Trophoblast cell (in vitro differentiated cells and primary cell): Measurements from ENCODE around the gene AHNAK.
A peak's percentile ranks its signal among the peaks of the same experiment; 100 is the strongest.

Experiments used
- DNase-seq, 2 donors: peaks; one replicate each; pipeline ENCODE4 v3.0.0-alpha.2; 2016
- H2AFZ ChIP-seq: 2 replicates; pipeline ENCODE4 v1.6.1; 2013; ENCODE audit warnings: low read length, moderate library complexity, mild to moderate bottlenecking; ENCODE audit not compliant: insufficient read depth, poor library complexity
- H2AK5ac ChIP-seq: 2 replicates; pipeline ENCODE4 v1.6.1; 2013; ENCODE audit warnings: mild to moderate bottlenecking, low read length
- H2BK120ac ChIP-seq: 2 replicates; pipeline ENCODE4 v1.6.1; 2013; ENCODE audit warnings: low read length, mild to moderate bottlenecking, moderate library complexity; ENCODE audit not compliant: insufficient read depth, poor library complexity
- H2BK12ac ChIP-seq: 2 replicates; pipeline ENCODE4 v1.6.1; 2013; ENCODE audit warnings: mild to moderate bottlenecking, low read length, moderate library complexity
- H2BK5ac ChIP-seq: 2 replicates; pipeline ENCODE4 v1.6.1; 2013; ENCODE audit warnings: low read length, low read depth, moderate library complexity, mild to moderate bottlenecking; ENCODE audit not compliant: poor library complexity
- H3K14ac ChIP-seq: 2 replicates; pipeline ENCODE4 v1.6.1; 2013; ENCODE audit warnings: mild to moderate bottlenecking, low read length
- H3K18ac ChIP-seq: 2 replicates; pipeline ENCODE4 v1.6.1; 2013; ENCODE audit warnings: mild to moderate bottlenecking, low read length
- H3K23ac ChIP-seq: 2 replicates; pipeline ENCODE4 v1.6.1; 2013; ENCODE audit warnings: low read length
- H3K27ac ChIP-seq: 2 replicates; pipeline ENCODE4 v1.5.1; 2013; ENCODE audit warnings: low read depth, mild to moderate bottlenecking, inconsistent platforms, low read length, moderate library complexity
- H3K27me3 ChIP-seq: 2 replicates; pipeline ENCODE4 v1.6.1; 2013; ENCODE audit warnings: inconsistent platforms, mild to moderate bottlenecking, low read length, moderate library complexity; ENCODE audit not compliant: insufficient read depth
- H3K36me3 ChIP-seq, 2 experiments: 1 replicate in 1 of 2; 2 replicates in 1 of 2; pipeline ENCODE4 v1.6.1; 2013; ENCODE audit warnings: low read length in 2 of 2, mild to moderate bottlenecking in 2 of 2, moderate library complexity in 1 of 2; ENCODE audit not compliant: insufficient read depth in 2 of 2, control insufficient read depth in 1 of 2
- H3K4ac ChIP-seq: 2 replicates; pipeline ENCODE4 v1.6.1; 2013; ENCODE audit warnings: low read depth, mild to moderate bottlenecking, low read length, moderate library complexity
- H3K4me1 ChIP-seq, 2 experiments: 1 replicate in 1 of 2; 2 replicates in 1 of 2; pipeline ENCODE4 v1.6.1; 2013; ENCODE audit warnings: low read length in 2 of 2, mild to moderate bottlenecking in 2 of 2, moderate library complexity in 1 of 2; ENCODE audit not compliant: insufficient read depth in 2 of 2, control insufficient read depth in 1 of 2
- H3K4me2 ChIP-seq: 2 replicates; pipeline ENCODE4 v1.6.1; 2013; ENCODE audit warnings: inconsistent platforms, mild to moderate bottlenecking, low read length, moderate library complexity
- H3K4me3 ChIP-seq: 2 replicates; pipeline ENCODE4 v1.5.1; 2013; ENCODE audit warnings: mild to moderate bottlenecking, low read depth, low read length, inconsistent platforms
- H3K79me1 ChIP-seq: one replicate; pipeline ENCODE4 v1.6.1; 2013; ENCODE audit warnings: low read length
- H3K79me2 ChIP-seq: 2 replicates; pipeline ENCODE4 v1.6.1; 2013; ENCODE audit warnings: low read length, mild to moderate bottlenecking; ENCODE audit not compliant: control insufficient read depth, insufficient read depth, poor library complexity
- H3K9ac ChIP-seq: 2 replicates; pipeline ENCODE4 v1.6.1; 2013; ENCODE audit warnings: mild to moderate bottlenecking, low read length
- H3K9me3 ChIP-seq: 2 replicates; pipeline ENCODE4 v1.6.1; 2013; ENCODE audit warnings: low read depth, mild to moderate bottlenecking, control low read depth, inconsistent platforms, low read length; ENCODE audit not compliant: insufficient read depth
- H4K12ac ChIP-seq: 2 replicates; pipeline ENCODE4 v1.6.1; 2013; ENCODE audit warnings: low read depth, mild to moderate bottlenecking, low read length, moderate library complexity
- H4K8ac ChIP-seq: 2 replicates; pipeline ENCODE4 v1.6.1; 2013; ENCODE audit warnings: low read depth, mild to moderate bottlenecking, low read length, moderate library complexity
- H4K91ac ChIP-seq: one replicate; pipeline ENCODE4 v1.6.1; 2013; ENCODE audit warnings: low read depth, mild to moderate bottlenecking, low read length, moderate library complexity
- WGBS: extraction: QIAGEN DNeasy Blood & Tissue Kit; methylation state at CpG from one replicate; pipeline ENCODE4 v1.1.7; 2013; ENCODE audit warnings: missing lambda C conversion rate; ENCODE audit not compliant: insufficient read length, insufficient coverage; ENCODE audit errors: extremely low coverage; 5-methylcytosine and 5-hydroxymethylcytosine counted together

AHNAK gene

GRCh38 chr11:62444236-62444833, 102.3 kb downstream of the AHNAK start:
- no peak overlapping the region for H3K23ac ChIP-seq
- no peak overlapping the region for H4K8ac ChIP-seq
- WGBS = no CpG with 5 or more reads among the region's 23 CpGs
- H2BK12ac ChIP-seq = peak overlapping the region; percentile 16
- no peak overlapping the region for H3K18ac ChIP-seq
- no peaks in the 10 kb centered on the region for H3K27me3 ChIP-seq
- no peaks in the 10 kb centered on the region for H3K9me3 ChIP-seq
- no peak overlapping the region for H3K4me3 ChIP-seq
- H3K4me1 ChIP-seq = peaks cover 7 to 8% of the 10 kb centered on the region in 2 experiments
- H3K9ac ChIP-seq = no peak overlapping the region
- H2AFZ ChIP-seq = no peak overlapping the region
- H3K4me2 ChIP-seq = no peak overlapping the region
- no peak for DNase-seq
- H4K91ac ChIP-seq = no peak overlapping the region
- H3K79me1 ChIP-seq = peaks cover 3% of the 10 kb centered on the region
- H2BK5ac ChIP-seq = no peak overlapping the region
- no peaks in the 10 kb centered on the region for H3K36me3 ChIP-seq
- no peak overlapping the region for H2AK5ac ChIP-seq
- H3K79me2 ChIP-seq = no peaks in the 10 kb centered on the region
- no peak overlapping the region for H3K27ac ChIP-seq
- no peak overlapping the region for H3K14ac ChIP-seq
- no peak overlapping the region for H2BK120ac ChIP-seq
- no peak overlapping the region for H3K4ac ChIP-seq
- H4K12ac ChIP-seq = no peak overlapping the region

DNA sequence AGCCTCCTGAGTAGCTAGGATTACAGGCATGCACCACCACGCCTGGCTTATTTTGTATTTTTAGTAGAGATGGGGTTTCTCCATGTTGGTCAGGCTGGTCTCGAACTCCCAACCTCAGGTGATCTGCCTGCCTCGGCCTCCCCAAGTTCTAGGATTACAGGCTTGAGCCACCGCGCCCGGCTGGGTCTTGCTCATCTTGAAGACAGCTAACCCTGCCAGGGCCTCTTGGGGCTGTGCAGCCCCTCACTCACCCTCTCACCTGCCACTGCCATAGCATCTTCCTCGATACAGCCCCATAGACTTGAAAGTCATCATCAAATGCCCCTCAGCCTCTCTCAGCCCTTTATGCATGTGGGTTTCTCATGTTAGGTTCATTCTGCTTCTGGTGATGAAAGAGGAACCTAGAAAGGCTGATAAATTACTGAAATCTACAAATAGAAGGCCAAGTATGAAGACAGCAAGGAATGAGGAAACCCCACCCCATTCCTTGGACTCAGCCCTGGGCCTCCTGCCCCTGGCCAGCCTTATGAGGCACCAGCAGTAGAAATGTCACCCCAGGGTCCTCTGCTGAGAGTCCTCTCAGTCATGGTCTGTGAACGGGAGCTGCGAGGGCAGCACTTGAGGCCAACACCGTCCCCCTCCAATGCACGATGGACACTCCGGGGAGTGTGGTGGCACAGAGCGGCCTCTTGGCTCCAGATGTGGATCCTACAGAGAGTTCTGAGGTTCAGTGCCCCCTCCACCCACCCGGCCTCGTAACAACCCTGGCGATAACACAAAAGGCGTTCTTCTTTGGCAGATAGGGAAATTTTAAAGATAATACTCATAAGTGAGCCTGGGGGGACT, 103.0 kb downstream of the AHNAK start:
- Histone ChIP-seq H3K27me3 (no peaks in the 10 kb centered on the region), H3K36me3 (no peaks in the 10 kb centered on the region), H4K91ac (no peak overlapping the region), H3K79me2 (no peaks in the 10 kb centered on the region), H4K12ac (no peak overlapping the region), H2AK5ac (peak overlapping the region; percentile 31), H3K27ac (no peak overlapping the region), H2BK12ac (peak overlapping the region; percentile 58), H3K4me2 (no peak overlapping the region), H2BK120ac (no peak overlapping the region), H3K18ac (no peak overlapping the region), H3K9me3 (no peaks in the 10 kb centered on the region), H3K79me1 (peaks cover 3% of the 10 kb centered on the region), H3K4ac (no peak overlapping the region), H3K14ac (peak overlapping the region; percentile 5), H3K4me3 (no peak overlapping the region), H2BK5ac (no peak overlapping the region), H4K8ac (no peak overlapping the region), H2AFZ (no peak overlapping the region), H3K23ac (no peak overlapping the region), H3K4me1 (peaks cover 7 to 8% of the 10 kb centered on the region in 2 experiments), H3K9ac (no peak overlapping the region)
- no peak for DNase-seq
- WGBS = no CpG with 5 or more reads among the region's 17 CpGs

DNA sequence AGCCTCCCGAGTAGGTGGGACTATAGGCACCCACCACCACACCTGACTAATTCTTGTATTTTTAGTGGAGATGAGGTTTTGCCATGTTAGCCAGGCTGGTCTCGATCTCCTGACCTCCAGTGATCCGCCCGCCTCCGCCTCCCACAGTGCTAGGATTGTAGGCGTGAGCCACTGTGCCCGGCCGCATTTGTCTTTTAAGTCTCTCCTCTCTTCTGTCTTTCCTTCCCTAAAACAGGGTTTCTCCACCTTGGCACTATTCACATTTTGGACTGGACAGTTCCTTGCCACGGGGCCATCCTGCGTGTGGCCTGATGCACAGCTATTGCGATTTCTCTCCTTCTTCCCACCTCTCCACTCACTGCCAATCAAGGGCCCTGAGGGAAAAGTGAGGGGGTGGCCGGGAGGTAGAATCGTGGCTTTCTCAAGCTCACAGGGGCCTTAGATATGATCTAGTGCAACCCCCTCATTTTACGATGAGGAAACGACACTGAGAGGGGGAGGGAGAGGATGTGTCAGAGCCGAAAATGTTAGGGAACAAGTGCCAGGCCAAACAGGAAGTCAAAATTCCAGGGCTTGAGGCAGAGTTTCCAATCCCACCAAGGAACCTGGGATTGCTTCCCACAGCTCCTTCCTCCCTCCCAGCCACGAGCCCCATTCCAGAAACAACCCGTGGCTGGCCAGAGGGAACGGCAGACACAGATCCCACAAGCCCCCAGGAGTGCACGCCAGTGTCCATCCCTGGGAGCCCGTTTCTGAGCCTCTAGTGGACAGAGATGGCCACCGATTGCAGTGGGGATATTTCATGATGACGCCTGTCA, 106.6 kb downstream of the AHNAK start:
- no peak overlapping the region for H3K4me3 ChIP-seq
- peaks cover 7 to 8% of the 10 kb centered on the region in 2 experiments for H3K4me1 ChIP-seq
- H4K12ac ChIP-seq = no peak overlapping the region
- H2BK5ac ChIP-seq = peak overlapping the region; percentile 14
- peaks cover 3% of the 10 kb centered on the region for H3K79me1 ChIP-seq
- no peak overlapping the region for H3K9ac ChIP-seq
- H3K79me2 ChIP-seq = no peaks in the 10 kb centered on the region
- no peaks in the 10 kb centered on the region for H3K36me3 ChIP-seq
- H3K4me2 ChIP-seq = no peak overlapping the region
- DNase-seq = no peak
- H3K18ac ChIP-seq = no peak overlapping the region
- no peaks in the 10 kb centered on the region for H3K9me3 ChIP-seq
- H2BK120ac ChIP-seq = no peak overlapping the region
- H3K23ac ChIP-seq = no peak overlapping the region
- peak overlapping the region; percentile 76 for H2AK5ac ChIP-seq
- WGBS = no CpG with 5 or more reads among the region's 23 CpGs
- H2BK12ac ChIP-seq = peak overlapping the region; percentile 71
- no peak overlapping the region for H2AFZ ChIP-seq
- H3K4ac ChIP-seq = no peak overlapping the region
- peak overlapping the region; percentile 16 for H3K14ac ChIP-seq
- H4K8ac ChIP-seq = no peak overlapping the region
- H3K27me3 ChIP-seq = no peaks in the 10 kb centered on the region
- no peak overlapping the region for H3K27ac ChIP-seq
- H4K91ac ChIP-seq = peak overlapping the region; percentile 3

GRCh38 chr11:62438641-62439040, 108.0 kb downstream of the AHNAK start:
- no peak overlapping the region for H4K12ac ChIP-seq
- peaks cover 7 to 8% of the 10 kb centered on the region in 2 experiments for H3K4me1 ChIP-seq
- no peak overlapping the region for H4K8ac ChIP-seq
- no peak overlapping the region for H3K4me2 ChIP-seq
- no peak overlapping the region for H3K9ac ChIP-seq
- no peak overlapping the region for H2AK5ac ChIP-seq
- H3K36me3 ChIP-seq = no peaks in the 10 kb centered on the region
- H3K4me3 ChIP-seq = no peak overlapping the region
- H3K23ac ChIP-seq = no peak overlapping the region
- H3K79me1 ChIP-seq = peaks cover 3% of the 10 kb centered on the region
- no peaks in the 10 kb centered on the region for H3K9me3 ChIP-seq
- no peak overlapping the region for H3K14ac ChIP-seq
- H3K27me3 ChIP-seq = no peaks in the 10 kb centered on the region
- no peak overlapping the region for H2AFZ ChIP-seq
- no peak overlapping the region for H2BK5ac ChIP-seq
- no peak overlapping the region for H2BK12ac ChIP-seq
- no peak for DNase-seq
- H4K91ac ChIP-seq = no peak overlapping the region
- no peak overlapping the region for H3K27ac ChIP-seq
- no peak overlapping the region for H3K18ac ChIP-seq
- H3K79me2 ChIP-seq = no peaks in the 10 kb centered on the region
- H3K4ac ChIP-seq = no peak overlapping the region
- WGBS = no CpG with 5 or more reads among the region's 4 CpGs
- H2BK120ac ChIP-seq = no peak overlapping the region
